GM18520 (cell line): ENCODE measurements around the gene STRIP1.

Experiments used
- ATAC-seq: cut with Tn5 transposase; IDR thresholded peaks from one replicate; pipeline ENCODE4 v1.9.1; 2021; ENCODE audit not compliant: unreplicated experiment

Gene STRIP1

DNA sequence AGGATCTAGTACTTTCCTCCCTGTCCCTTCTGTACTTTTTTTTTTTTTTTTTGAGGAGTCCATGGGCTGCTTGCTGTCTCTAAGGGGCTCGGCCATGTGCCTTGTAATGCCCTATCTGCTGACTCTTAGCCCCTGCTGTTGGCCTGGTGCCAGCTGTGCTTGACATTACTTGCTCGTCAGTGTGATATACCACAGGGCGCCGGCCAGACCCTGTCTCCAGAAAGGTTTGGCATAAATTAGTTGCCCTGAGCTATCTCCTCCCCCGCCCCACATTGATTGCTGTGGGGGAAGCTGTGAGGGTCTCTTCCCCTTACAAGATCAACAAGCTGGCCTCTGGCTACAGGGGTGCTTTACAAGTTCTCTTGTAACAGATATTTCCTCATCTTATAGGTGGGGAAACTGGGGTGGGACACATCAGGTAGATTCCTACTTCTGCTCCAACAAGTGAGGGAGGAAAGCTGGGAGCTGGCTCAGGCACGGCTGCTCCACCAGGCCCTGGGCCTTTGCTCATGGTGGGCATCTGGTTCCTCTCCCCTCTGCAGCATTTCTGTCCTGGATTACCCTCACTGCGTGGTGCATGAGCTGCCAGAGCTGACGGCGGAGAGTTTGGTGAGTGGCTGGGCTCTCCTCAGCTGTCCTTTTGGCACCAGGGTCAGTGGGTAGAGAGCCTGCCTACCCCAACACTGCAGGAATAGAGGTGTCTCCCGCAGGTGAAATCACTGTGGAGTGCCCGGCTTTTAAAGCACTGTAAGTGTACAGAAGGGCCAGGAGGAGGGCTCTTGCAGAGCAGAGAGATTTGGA lies 15.6 kb downstream of the STRIP1 start:
- ATAC-seq = no peak

DNA sequence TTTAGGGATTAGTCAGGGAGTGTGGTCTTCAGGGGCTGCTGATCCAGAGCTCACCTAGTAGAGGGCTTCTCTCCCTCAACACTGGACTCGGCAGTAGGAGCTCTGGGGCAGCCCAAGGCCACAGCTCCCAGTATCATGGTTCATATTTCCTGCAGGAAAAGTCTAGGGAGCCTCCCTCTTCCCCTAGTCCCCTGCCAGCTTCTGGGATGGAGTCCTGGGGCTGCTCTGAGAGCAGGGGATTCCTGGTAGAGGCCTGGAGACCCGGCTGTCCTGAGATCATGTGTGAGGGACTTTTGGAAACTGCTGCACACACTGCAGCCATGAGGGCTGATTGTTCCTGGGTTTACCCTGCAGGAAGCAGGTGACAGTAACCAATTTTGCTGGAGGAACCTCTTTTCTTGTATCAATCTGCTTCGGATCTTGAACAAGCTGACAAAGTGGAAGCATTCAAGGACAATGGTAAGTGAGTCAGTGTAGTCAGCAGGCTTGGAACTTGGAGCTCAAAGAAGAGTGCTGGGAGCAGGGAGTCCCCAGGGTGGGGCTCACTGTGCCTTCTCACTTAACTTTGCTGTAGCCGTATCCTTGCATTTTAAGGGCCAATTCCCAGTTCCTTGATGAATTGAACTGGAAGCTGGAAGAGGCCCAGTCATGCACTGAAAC lies 16.3 kb downstream of the STRIP1 start:
- ATAC-seq = no peak

DNA sequence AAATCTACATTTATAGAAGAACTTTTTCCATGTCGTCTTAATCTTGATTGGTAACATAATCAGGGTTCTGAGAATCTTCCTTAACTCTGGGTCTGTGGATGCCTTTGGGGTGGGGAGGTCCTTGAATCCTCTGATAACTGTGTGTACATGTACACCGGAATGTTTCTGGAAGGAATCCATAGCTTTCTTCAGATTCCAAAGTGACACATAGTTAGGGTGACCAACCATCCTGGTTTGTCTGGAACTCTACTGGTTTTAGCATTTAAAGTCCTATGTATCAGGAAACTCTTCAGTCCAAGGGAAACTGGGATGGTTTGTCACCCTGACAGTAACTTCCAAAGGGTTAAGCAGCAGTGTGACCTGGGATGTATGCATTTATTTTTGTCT lies 16.8 kb downstream of the STRIP1 start:
- ATAC-seq = no peak

DNA sequence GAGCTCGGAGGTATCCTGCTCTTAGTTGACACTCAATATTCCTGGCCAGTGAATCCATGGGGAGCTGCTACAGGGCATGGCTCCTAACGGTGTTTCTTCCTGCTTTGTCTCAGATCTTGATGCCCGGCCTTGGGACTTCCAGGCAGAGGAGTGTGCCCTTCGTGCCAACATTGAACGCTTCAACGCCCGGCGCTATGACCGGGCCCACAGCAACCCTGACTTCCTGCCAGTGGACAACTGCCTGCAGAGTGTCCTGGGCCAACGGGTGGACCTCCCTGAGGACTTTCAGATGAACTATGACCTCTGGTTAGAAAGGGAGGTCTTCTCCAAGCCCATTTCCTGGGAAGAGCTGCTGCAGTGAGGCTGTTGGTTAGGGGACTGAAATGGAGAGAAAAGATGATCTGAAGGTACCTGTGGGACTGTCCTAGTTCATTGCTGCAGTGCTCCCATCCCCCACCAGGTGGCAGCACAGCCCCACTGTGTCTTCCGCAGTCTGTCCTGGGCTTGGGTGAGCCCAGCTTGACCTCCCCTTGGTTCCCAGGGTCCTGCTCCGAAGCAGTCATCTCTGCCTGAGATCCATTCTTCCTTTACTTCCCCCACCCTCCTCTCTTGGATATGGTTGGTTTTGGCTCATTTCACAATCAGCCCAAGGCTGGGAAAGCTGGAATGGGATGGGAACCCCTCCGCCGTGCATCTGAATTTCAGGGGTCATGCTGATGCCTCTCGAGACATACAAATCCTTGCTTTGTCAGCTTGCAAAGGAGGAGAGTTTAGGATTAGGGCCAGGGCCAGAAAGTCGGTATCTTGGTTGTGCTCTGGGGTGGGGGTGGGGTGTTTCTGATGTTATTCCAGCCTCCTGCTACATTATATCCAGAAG lies 19.4 kb downstream of the STRIP1 start:
- no peak for ATAC-seq

DNA sequence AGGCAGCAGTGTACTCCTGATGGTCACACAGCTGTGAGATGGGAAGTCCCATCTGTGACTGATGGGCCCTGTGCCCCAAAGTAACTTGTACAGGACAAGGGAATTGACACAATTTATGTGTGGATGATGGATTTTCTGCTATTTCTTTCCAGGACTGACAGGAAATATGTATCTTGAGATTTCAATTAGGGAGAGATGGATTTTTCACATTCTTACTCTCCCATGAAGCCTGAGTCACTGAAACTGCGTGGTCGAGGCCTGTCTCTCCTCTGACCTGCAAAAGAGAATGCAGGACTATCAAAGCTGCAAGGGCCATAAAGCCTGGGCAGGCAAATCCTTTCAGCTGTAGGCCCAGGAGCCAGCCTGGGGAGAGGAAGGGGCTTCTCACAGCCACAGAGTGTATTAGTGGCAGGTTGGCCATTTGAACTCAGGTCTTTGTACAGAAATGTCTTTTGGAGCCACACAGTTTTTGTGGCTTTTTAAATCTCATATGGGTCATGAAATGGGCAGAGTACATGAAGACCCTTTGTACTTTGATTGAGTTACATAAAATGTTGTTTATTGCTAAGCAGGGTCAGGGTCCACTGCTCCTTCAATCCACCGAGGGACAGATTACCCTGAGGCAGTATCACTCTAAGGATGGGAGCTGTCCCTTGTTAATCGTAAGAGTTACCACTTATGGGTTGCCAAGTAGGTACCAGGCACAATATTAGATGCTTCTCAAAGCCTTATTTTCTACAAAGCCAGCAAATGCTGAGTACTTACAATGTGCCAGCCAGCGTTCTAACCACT lies 21.3 kb downstream of the STRIP1 start:
- ATAC-seq = no peak

DNA sequence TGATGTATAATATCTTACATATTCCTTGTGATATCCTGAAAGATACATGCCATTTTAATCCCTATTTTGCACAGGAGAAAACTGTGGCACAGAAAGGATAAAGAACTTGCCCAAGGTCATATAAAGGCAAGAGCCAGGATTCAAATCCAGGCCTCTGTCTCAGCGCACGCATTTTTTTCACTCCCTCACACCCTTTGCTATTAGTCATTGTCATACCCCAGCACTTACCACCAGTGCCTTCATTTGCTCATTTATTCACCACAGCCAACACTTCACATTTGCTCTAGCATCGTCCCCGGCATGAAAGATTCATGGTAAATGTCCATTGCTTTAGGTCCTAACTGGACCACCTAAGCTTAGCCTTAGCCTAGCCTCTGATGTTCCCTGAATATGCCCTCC lies 21.9 kb downstream of the STRIP1 start:
- no peak for ATAC-seq

DNA sequence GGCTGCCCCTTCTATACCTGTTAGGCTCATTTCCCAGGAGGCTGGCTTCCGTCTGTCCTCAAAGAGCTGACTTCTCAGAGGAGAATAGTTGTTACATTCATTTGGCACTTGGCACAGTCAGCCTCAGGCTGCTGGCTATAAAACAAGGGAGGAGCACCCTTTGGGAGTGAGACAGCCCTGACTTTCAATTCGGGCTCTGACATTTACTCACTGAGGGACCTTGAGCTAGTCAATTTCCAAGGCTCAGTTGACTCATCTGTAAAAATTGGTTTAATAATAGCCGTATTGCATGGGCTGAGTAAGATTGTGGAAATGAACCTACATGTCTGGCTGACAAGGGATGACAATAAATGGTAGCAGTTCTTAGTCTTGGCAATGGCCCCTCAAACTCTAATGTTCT lies 22.4 kb downstream of the STRIP1 start:
- ATAC-seq = no peak

DNA sequence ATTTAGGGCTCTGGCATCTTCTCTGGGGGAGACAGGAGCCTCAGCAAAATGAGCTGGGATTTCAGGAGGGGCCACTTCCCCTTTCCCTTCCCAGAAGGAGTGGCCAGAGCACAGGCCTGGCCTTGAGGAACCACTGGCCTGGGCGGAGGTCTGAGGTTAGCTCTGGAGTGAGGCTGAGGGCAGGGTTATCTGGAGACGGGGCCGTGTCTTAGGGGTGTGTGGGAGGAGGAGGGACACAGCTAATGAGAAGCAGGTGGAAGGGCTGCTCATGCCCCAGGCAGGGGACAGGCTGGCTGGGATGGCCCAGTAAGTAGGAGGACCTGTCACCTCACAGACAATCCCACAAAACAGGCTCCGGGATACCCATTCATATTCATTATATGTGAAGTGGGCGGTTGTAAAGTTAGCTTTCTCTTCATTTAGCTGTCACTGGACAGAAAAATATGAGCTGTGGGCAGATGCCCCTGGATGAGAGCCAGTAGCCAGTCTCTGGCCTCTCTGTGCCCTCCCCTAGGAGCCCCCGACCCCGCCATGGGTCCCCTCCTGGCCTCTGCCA lies 23.6 kb downstream of the STRIP1 start:
- ATAC-seq = no peak

DNA sequence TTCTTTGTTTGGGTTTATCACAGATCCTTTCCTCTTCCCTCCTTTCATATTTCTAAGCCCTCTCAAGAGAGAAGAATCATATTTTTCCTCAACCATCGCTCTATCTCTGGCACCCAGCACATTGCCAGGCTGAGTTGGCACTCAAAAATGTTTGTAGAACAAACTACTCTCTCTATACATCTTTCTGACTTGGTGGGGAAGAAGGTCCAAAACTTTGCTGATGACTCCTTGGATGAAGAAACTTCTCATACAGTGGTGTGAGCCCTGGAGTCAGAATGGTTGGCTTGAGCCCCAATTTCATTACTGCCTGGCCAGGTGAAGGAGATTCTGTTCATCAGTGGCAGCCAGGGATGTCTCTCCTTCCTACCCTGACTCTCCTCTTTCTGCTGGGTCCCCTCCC lies 24.2 kb downstream of the STRIP1 start:
- ATAC-seq = no peak

DNA sequence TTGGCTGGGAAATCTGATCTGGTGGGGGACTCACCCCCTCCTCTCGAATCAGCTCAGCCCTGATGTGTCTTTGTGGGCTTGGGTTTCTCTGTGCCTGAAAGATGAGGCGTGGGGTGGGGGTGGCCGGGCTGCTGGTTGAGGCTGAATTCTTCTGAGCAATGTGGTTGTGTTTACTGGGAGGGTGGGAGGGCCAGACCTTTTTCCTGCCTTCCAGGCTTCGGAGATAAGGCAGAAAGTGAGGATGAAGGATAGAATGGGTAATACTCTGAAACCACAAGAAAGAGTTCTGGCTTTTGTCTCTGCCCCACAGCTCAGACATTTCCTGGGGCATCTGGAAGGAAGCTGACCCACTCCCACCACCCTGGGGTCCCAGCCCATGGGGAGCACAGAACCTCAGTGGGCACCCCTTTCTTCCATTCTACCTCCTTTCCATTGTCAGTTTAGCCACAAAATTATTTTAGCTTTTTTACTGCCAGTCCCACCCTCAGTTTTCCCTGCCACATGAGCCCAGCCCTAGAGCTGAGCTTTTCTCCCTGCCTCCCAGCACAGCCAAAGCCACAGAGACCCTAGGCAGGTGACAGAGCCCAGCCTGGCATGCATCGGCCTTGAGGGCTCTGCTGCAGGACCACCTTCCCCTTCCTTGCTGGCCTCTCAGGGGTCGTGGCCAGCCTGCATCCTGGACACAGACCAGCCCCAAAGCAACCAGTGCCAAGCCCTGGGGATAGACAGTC lies 24.9 kb downstream of the STRIP1 start:
- no peak for ATAC-seq

DNA sequence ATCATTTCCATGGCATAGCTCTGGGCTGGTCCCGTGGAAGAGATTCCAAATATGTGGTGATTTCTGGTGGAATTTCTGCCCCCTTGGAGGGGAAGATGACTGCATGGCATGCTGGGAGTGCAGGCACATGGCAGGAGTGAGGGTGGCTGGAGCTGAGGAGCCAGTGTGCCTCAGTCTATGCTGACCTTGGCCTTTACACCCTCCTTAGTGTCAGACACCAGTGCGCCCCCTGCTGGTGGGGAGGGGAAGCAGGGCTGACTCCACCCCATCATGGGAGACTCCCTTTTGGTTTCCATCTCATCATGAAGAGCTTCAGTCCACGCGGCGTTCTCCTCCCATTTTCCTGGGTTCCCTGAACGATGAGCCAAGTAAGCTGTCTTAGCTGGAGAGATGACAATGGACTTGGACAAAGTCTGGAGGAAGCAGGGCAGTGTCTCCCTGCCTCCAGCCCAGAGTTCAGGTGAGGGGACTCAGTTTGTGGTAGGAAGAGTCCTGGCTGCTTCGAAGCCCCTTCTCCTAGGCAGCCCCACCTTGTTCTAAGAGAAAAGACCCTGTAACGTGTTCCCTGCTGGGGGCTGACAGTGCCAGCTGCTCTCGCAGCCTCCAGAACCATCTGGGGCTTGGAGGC lies 25.7 kb downstream of the STRIP1 start:
- ATAC-seq = no peak

DNA sequence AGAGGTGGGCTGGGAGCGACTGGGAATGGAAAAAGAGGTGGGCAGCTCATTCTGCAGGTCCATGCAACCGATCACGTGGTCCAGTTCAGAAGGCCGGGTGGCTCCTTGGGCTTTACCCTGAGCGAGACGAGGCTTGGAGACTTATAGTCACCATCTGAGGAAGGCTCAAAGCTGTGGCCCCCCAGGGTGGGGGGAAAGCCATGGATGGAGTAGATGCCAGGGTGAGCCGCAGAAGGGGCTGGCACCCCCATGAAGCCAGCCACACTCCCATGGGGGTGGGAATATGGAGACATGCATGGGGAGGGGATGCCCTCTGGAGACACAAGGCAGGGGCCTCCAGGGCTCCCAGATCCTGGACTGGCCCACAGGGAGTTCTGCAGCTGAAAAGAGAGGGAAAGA lies 26.2 kb downstream of the STRIP1 start:
- ATAC-seq = no peak

DNA sequence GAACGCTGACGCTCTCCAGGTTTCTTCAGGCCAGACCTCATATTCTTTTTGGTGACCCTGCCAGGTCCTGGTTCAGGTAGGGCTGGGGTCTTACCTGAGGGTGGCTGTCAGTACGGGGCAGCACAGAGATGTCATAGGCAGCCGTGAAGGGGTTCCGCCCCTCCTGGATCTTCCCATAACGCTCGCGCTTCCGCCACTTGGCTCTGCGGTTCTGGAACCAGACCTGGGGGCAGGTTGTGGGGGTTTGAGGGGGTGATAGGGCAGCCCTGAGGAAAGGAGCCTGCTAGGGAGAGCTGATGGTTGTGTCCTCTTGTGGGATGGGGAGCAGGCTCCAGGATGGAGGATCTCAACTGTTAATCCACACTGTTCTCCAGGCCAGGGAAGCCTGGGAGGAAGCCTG lies 26.9 kb downstream of the STRIP1 start:
- no peak for ATAC-seq

DNA sequence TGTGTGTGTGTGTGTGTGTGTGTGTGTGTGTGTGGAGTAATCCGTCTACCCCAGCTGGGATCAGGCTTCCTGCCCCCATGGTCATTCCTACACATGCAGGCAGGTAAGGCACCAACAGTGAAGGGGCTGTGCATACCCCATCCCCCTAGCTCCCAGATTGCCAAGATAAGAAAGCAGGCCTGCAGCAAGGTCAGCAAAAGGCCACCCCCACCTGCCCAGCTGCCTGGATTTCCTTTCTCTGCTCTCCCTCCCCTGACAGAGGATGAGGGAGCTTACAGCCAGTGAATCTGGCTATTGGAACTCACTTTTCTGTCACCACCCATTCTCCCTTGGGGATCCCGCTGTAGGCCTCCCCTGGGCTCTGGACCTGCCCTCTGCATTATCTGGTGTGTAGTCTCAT lies 28.2 kb downstream of the STRIP1 start:
- no peak for ATAC-seq

DNA sequence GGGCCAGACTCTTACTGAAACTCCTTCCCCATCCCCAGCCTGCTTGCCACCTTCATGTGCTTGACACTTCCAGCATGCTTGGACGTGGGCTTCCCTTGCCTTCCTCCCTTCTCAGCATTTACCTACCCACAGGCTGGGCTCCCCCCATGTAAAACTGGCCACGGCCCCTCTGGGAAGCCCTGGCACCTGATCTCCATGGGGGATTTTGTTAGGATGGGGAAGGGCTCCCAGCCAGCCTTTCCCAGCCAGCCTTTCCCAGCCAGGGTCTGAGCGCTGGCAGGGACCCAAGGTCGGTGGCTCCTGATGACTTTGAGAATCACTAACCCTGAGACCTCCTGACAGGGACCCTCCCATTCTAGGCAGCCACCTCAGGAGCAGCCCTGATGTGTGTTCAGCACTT lies 29.4 kb downstream of the STRIP1 start:
- ATAC-seq = no peak

DNA sequence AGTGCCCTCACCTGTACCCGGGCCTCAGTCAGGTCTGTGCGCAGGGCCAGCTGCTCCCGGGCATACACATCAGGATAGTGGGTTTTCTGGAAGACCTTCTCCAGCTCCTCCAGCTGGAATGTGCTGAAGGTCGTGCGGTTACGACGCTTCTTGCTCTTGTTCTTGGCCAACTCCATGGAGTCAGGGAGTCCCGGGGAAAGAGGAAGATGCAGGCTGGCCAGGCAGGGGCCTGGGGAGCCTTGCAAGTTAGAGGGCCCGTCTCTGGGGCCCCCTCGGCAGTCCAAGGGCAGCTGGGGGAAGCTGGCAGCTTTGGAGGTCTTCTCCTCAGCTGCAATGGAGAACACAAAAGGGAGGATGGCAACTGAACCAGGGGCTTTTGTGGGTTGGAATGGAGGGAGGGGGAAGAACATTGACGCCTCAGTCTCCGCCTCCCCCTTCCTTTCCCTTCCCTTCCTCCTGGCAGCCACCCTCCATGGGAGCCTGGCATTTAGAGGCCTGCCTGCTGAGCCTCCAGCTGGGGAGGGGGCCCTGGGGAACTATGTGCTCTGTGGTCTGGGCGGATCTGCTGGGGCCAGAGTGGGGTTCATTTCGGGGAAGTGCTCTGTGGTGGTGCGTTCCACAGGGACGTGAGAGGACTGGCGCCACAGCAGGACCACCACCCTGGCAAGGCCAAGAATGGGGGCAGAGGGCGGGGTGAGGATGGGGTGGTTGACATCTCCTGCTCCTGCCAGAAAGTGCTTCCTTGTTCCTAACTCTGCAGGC lies 30.3 kb downstream of the STRIP1 start:
- ATAC-seq = no peak

DNA sequence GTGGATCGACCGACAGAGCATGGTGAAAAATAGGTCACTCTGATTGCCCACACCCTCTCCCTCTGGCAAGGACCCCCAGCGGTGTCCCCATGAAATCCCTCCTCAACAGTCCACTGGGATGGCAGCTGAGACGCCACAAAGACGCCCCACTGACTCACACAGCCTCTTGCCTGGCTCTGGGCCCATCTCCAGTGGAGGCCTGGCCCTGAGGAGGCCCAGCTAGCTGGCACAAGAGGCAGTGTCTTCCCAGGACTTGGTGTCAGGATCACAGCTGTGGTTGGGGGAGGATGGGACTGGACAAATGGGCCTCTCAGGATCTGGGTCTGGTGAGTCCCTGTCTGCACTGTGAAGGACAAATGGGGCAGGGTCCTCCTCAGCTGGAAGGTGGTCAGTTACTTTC lies 31.4 kb downstream of the STRIP1 start:
- ATAC-seq = no peak

DNA sequence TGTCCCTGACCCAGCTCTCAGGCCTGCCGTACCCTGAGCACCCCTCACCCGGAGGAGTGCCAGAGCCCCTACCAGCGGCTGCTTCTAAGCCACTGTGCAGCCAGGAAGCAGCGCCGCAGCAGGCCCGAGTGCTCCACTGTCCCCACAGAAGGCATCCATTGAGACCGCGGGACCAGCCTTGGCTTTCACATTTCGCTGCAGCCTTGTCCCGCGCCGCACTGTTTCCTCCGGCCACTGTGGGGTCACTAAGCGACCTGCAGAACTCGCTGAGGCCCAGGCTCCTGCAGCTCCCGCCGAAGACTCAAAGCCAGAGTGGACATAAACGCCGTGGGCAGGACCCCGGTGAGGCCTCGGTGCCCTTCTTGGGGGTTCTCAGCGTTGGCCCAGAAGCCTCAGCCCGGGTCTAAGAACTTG lies 33.1 kb downstream of the STRIP1 start:
- no peak for ATAC-seq
